H1 (cell line): ENCODE data around the gene TEX29. TPM values are rescaled to one million over a fixed set of nuclear protein-coding genes. Genes with fewer than 3 reads are reported as not detected.

ENCODE experiments used
- CTCF ChIA-PET: fragments of 300-600 bp; sonication (Branson Sonifier 250); formaldehyde crosslinking; loops from one replicate; lab custom pipeline; 2021; ENCODE audit not compliant: partially characterized antibody; lab: Charles Lee
- POLR2A ChIA-PET: fragments of 300-600 bp; sonication (Branson Sonifier 250); formaldehyde crosslinking; loops from one replicate; lab custom pipeline; 2021; ENCODE audit warnings: inconsistent platforms; ENCODE audit not compliant: partially characterized antibody; lab: Charles Lee
- DNase-seq, 2 experiments: peaks; one replicate each; pipeline versions ENCODE4 v3.0.0 to v3.0.0-alpha.2; 2010 to 2022; ENCODE audit warnings: low spot score in 2 of 2, low read depth in 1 of 2, mixed read lengths in 1 of 2
- FAIRE-seq: peaks from 2 replicates; lab custom pipeline; 2011; peaks lifted over from hg19 to GRCh38; lab: Jason Lieb, UNC
- H2AFZ ChIP-seq: 2 replicates; pipeline ENCODE4 v1.8.1; 2012; ENCODE audit warnings: low read length, inconsistent platforms
- H2AK5ac ChIP-seq: 2 replicates; pipeline ENCODE4 v1.6.1; 2013; ENCODE audit warnings: low read depth, low read length
- H2BK120ac ChIP-seq: replicated peaks from 2 replicates; pipeline ENCODE3; 2013; ENCODE audit warnings: low read depth, low read length, inconsistent platforms
- H2BK12ac ChIP-seq: 2 replicates; pipeline ENCODE4 v1.6.1; 2013; ENCODE audit warnings: low read depth, low read length
- H2BK15ac ChIP-seq: 2 replicates; pipeline ENCODE4 v1.6.1; 2013; ENCODE audit warnings: low read length
- H2BK20ac ChIP-seq: 2 replicates; pipeline ENCODE4 v1.6.1; 2013; ENCODE audit warnings: low read length
- H2BK5ac ChIP-seq: 2 replicates; pipeline ENCODE4 v1.6.1; 2013; ENCODE audit warnings: low read depth, low read length
- H3K14ac ChIP-seq: 2 replicates; pipeline ENCODE4 v1.6.1; 2013; ENCODE audit warnings: inconsistent platforms; ENCODE audit not compliant: insufficient read length
- H3K18ac ChIP-seq: 2 replicates; pipeline ENCODE4 v1.6.1; 2013; ENCODE audit warnings: low read length; ENCODE audit errors: extremely low read depth
- H3K23ac ChIP-seq: 2 replicates; pipeline ENCODE4 v1.6.1; 2013; ENCODE audit warnings: inconsistent platforms; ENCODE audit not compliant: insufficient read length
- H3K23me2 ChIP-seq: 2 replicates; pipeline ENCODE4 v1.6.1; 2013; ENCODE audit warnings: low read depth, low read length
- H3K27ac ChIP-seq: 2 replicates; pipeline ENCODE4 v1.6.1; 2011; ENCODE audit warnings: low read depth, low read length, inconsistent platforms
- H3K27me3 ChIP-seq, 4 experiments: replicated peaks in 1 of 4; 1 replicate in 1 of 4; 2 replicates in 3 of 4; pipeline versions ENCODE4 v1.6.1 to v1.8.1; 2011 to 2013; ENCODE audit warnings: low read length in 3 of 4, mild to moderate bottlenecking in 3 of 4, inconsistent platforms in 2 of 4, mixed read lengths in 2 of 4, moderate library complexity in 1 of 4; ENCODE audit not compliant: control insufficient read depth in 3 of 4, insufficient read depth in 3 of 4; ENCODE audit errors: extremely low read depth in 1 of 4
- H3K36me3 ChIP-seq, 4 experiments: 2 replicates each; pipeline versions ENCODE4 v1.6.1 to v1.8.1; 2011 to 2013; ENCODE audit warnings: mild to moderate bottlenecking in 4 of 4, low read length in 3 of 4, moderate library complexity in 2 of 4, control low read depth in 1 of 4, inconsistent platforms in 1 of 4; ENCODE audit not compliant: insufficient read depth in 4 of 4, control insufficient read depth in 2 of 4
- H3K4ac ChIP-seq: replicated peaks from 2 replicates; pipeline ENCODE3; 2013; ENCODE audit warnings: low read length, low read depth, mixed read lengths, inconsistent platforms; ENCODE audit not compliant: insufficient read length
- H3K4me1 ChIP-seq, 4 experiments: replicated peaks in 1 of 4; 1 replicate in 1 of 4; 2 replicates in 3 of 4; pipeline versions ENCODE4 v1.6.1 to v1.8.1; 2011 to 2013; ENCODE audit warnings: low read length in 3 of 4, inconsistent platforms in 2 of 4, mixed read lengths in 1 of 4; ENCODE audit not compliant: insufficient read depth in 4 of 4, control insufficient read depth in 3 of 4
- H3K4me2 ChIP-seq, 2 experiments: 2 replicates each; pipeline versions ENCODE4 v1.6.1 to v1.8.1; 2011 to 2013; ENCODE audit warnings: low read depth in 2 of 2, low read length in 2 of 2, control low read depth in 1 of 2, inconsistent platforms in 1 of 2, mild to moderate bottlenecking in 1 of 2; ENCODE audit not compliant: insufficient read depth in 1 of 2
- H3K4me3 ChIP-seq, 4 experiments: fragments of 200-600, 300-600 bp in 1 of 4; sonication (generic), shearing (Covaris generic), sonication (Bioruptor Twin) in 1 of 4; 2 replicates each; pipeline versions ENCODE4 v1.5.1 to v1.8.1; 2011 to 2016; ENCODE audit warnings: low read length in 4 of 4, low read depth in 3 of 4, control low read depth in 2 of 4, inconsistent platforms in 2 of 4, mild to moderate bottlenecking in 2 of 4, mixed read lengths in 1 of 4, moderate library complexity in 1 of 4; ENCODE audit not compliant: insufficient read depth in 2 of 4; ENCODE audit errors: extremely low read depth in 1 of 4
- H3K56ac ChIP-seq: replicated peaks from 2 replicates; pipeline ENCODE3; 2013; ENCODE audit warnings: low read depth, mild to moderate bottlenecking, mixed read lengths, low read length, inconsistent platforms; ENCODE audit not compliant: insufficient read length
- H3K79me1 ChIP-seq: 2 replicates; pipeline ENCODE4 v1.6.1; 2013; ENCODE audit warnings: low read depth, low read length, control low read depth
- H3K79me2 ChIP-seq, 2 experiments: 2 replicates each; pipeline versions ENCODE4 v1.6.1 to v1.8.1; 2012 to 2013; ENCODE audit warnings: low read length in 2 of 2, mild to moderate bottlenecking in 2 of 2, inconsistent platforms in 1 of 2; ENCODE audit not compliant: insufficient read depth in 2 of 2, control insufficient read depth in 1 of 2
- H3K9ac ChIP-seq, 4 experiments: replicated peaks in 1 of 4; 1 replicate in 1 of 4; 2 replicates in 3 of 4; pipeline versions ENCODE4 v1.6.1 to v1.8.1; 2011 to 2013; ENCODE audit warnings: low read depth in 3 of 4, low read length in 3 of 4, control low read depth in 2 of 4, mild to moderate bottlenecking in 2 of 4, moderate library complexity in 2 of 4, inconsistent platforms in 1 of 4; ENCODE audit errors: extremely low read depth in 1 of 4
- H3K9me3 ChIP-seq, 2 experiments: 2 replicates each; pipeline versions ENCODE4 v1.6.1 to v1.8.1; 2012 to 2013; ENCODE audit warnings: mild to moderate bottlenecking in 2 of 2, moderate library complexity in 2 of 2, control low read depth in 1 of 2, inconsistent platforms in 1 of 2, low read depth in 1 of 2, low read length in 1 of 2, mixed read lengths in 1 of 2; ENCODE audit not compliant: insufficient read depth in 2 of 2
- H4K20me1 ChIP-seq, 2 experiments: replicated peaks in 1 of 2; 2 replicates each; pipeline versions ENCODE3 to v1.8.1; 2011 to 2013; ENCODE audit warnings: inconsistent platforms in 2 of 2, low read length in 2 of 2, mild to moderate bottlenecking in 1 of 2; ENCODE audit not compliant: insufficient read depth in 2 of 2, control insufficient read depth in 1 of 2
- H4K5ac ChIP-seq: 2 replicates; pipeline ENCODE4 v1.6.1; 2013; ENCODE audit warnings: low read length, low read depth, mixed read lengths, inconsistent platforms; ENCODE audit not compliant: insufficient read length
- H4K8ac ChIP-seq: 2 replicates; pipeline ENCODE4 v1.8.0; 2013; ENCODE audit warnings: mild to moderate bottlenecking, moderate library complexity, low read length, inconsistent platforms; ENCODE audit not compliant: insufficient read depth; ENCODE audit errors: extremely low read depth
- H4K91ac ChIP-seq: replicated peaks from 2 replicates; pipeline ENCODE3; 2013; ENCODE audit warnings: low read length, mixed read lengths, inconsistent platforms; ENCODE audit not compliant: insufficient read length
- HDAC2 ChIP-seq, 2 experiments: fragments of 300-600 bp in 1 of 2; sonication (generic) in 1 of 2; IDR thresholded peaks; 2 replicates each; pipeline ENCODE4 v1.6.1; 2011 to 2012; ENCODE audit warnings: low read depth in 2 of 2, low read length in 2 of 2, mild to moderate bottlenecking in 2 of 2, moderate library complexity in 2 of 2, borderline replicate concordance in 1 of 2, inconsistent platforms in 1 of 2
- RBBP5 ChIP-seq: IDR thresholded peaks from 2 replicates; pipeline ENCODE4 v1.7.1; 2012; ENCODE audit warnings: low read depth, mild to moderate bottlenecking, inconsistent platforms, low read length, moderate library complexity, borderline replicate concordance
- SIN3A ChIP-seq, 2 experiments: IDR thresholded peaks in 1 of 2; conservative IDR thresholded peaks in 1 of 2; 2 replicates each; pipeline ENCODE4 v1.6.1; 2011 to 2012; ENCODE audit warnings: low read length in 2 of 2, improper control_type of control experiment in 1 of 2, low read depth in 1 of 2, mild to moderate bottlenecking in 1 of 2
- SIX5 ChIP-seq: IDR thresholded peaks from 2 replicates; pipeline ENCODE4 v1.6.1; 2011; ENCODE audit warnings: mild to moderate bottlenecking, low read depth, low read length
- TBP ChIP-seq: IDR thresholded peaks from 2 replicates; pipeline ENCODE4 v1.6.1; 2011; ENCODE audit warnings: low read depth, low read length, improper control_type of control experiment
- WGBS, 2 experiments: shearing (Covaris generic) in 1 of 2; methylation state at CpG; one replicate each; pipeline versions ENCODE4 v1.1.6 to v1.1.7; 2013 to 2015; ENCODE audit warnings: low lambda C conversion rate in 2 of 2, mixed read lengths in 2 of 2, inconsistent platforms in 1 of 2, low coverage in 1 of 2, missing lambda C conversion rate in 1 of 2; ENCODE audit not compliant: insufficient replicate concordance in 2 of 2, insufficient coverage in 1 of 2, insufficient read length in 1 of 2; ENCODE audit errors: extremely low coverage in 1 of 2, missing lambda C conversion rate in 1 of 2; 5-methylcytosine and 5-hydroxymethylcytosine counted together
- polyA plus RNA-seq, 7 experiments: library from polyadenylated mRNA; depleted of rRNA in 3 of 7; stranded (reverse) in 5 of 7; unstranded in 2 of 7; fragments of >200 nt in 5 of 7; fragments of 200-250 nt in 2 of 7; gene quantifications; 1 replicate in 5 of 7; 2 replicates in 1 of 7; 4 replicates in 1 of 7; pipeline versions ENCODE4 v1.2.1 to v1.2.3, GENCODE V29; 2011 to 2013; ENCODE audit warnings: missing spikeins in 2 of 7, mixed read lengths in 2 of 7
- total RNA-seq: library from RNA; stranded (reverse); fragmentation: NEBNext Ultra II Directional; extraction: Animal tissue kit (Norgen Biotek cat#: 25700); gene quantifications from 2 replicates; pipeline ENCODE4 v1.2.1, GENCODE V29; 2021

TEX29 gene
- total and polyA plus RNA-seq, 2 of the 8 experiments (the other 6 are each of a cell fraction or from before 2014, with no cell fraction given) = 0.08 TPM; not detected in 1

- H4K91ac ChIP-seq = no peak overlapping the region
- H3K56ac ChIP-seq = no peak overlapping the region
- H3K27ac ChIP-seq = no peak overlapping the region
- H2AFZ ChIP-seq = no peak overlapping the region
- H3K4me2 ChIP-seq = no peak overlapping the region
- no peak overlapping the region for H2BK12ac ChIP-seq
- H2BK20ac ChIP-seq = no peak overlapping the region
- H3K18ac ChIP-seq = no peak overlapping the region
- DNase-seq (peak in 1 of 2 experiments; percentile 11), FAIRE-seq (no peak)
- H2BK5ac ChIP-seq = no peak overlapping the region
- no peaks in the 10 kb centered on the region for H3K23me2 ChIP-seq
- no peaks in the 10 kb centered on the region for H4K20me1 ChIP-seq
- H4K5ac ChIP-seq = no peak overlapping the region
- H3K4me3 ChIP-seq = no peak overlapping the region
- no peaks in the 10 kb centered on the region for H3K36me3 ChIP-seq
- no peak overlapping the region for H3K14ac ChIP-seq
- H3K79me2 ChIP-seq = no peaks in the 10 kb centered on the region
- no peak overlapping the region for H3K4ac ChIP-seq
- no peak overlapping the region for H3K9ac ChIP-seq
- ChIA-PET CTCF (interaction anchor here (0.6 to 1.9 kb wide), 4 partner anchors 11 to 796 kb away, joined by 3 to 5 read pairs (median 4); no protein-coding TSS in a partner anchor), POLR2A (no interaction called here)
- H3K23ac ChIP-seq = no peak overlapping the region
- no peaks in the 10 kb centered on the region for H3K27me3 ChIP-seq
- H3K4me1 ChIP-seq = peaks cover 0 to 7% (median 5%) of the 10 kb centered on the region in 4 experiments; a peak in 5 of 7 replicates
- H4K8ac ChIP-seq = no peak overlapping the region
- H2BK15ac ChIP-seq = no peak overlapping the region
- H3K79me1 ChIP-seq = no peaks in the 10 kb centered on the region; the same call in 1 of the 2 replicates
- WGBS, 2 experiments = 93% methylated on average over 7 of the region's 7 CpGs; no CpG with 5 or more reads in 1 of the 2 experiments
- no peak overlapping the region for H2AK5ac ChIP-seq
- no peaks in the 10 kb centered on the region for H3K9me3 ChIP-seq
- H2BK120ac ChIP-seq = no peak overlapping the region
- no peak for TF ChIP-seq SIN3A (conservative IDR thresholded peaks at IDR 0.05 in 1 of 2, IDR thresholded peaks at IDR 0.05 in 1 of 2; ENCODE audit: low read depth in 1 of 2, low read length in 2 of 2)
- no peak for TF ChIP-seq HDAC2 (IDR thresholded peaks at IDR 0.05; ENCODE audit: borderline replicate concordance in 1 of 2, low read depth in 2 of 2, low read length in 2 of 2)
- no peak for TF ChIP-seq RBBP5
- TF ChIP-seq TBP = no peak
- no peak for TF ChIP-seq SIX5
These were observed 43.1 kb downstream of the TEX29 start for GRCh38 chr13:111363591-111363990.
